Fibroblast of pulmonary artery (primary cell): ENCODE data around the gene GRIK4.

ENCODE experiments used
- DNase-seq: peaks from one replicate; pipeline ENCODE4 v3.0.0-alpha.2; 2010; ENCODE audit warnings: low read depth
- H3K4me3 ChIP-seq: replicated peaks from 2 replicates; pipeline ENCODE4 v1.5.1; 2011; ENCODE audit warnings: low read depth, mild to moderate bottlenecking, control low read depth, low read length, moderate library complexity
- CTCF ChIP-seq: IDR thresholded peaks from 2 replicates; pipeline ENCODE4 v1.5.1; 2011; ENCODE audit warnings: mild to moderate bottlenecking, control low read depth, low read length, inconsistent platforms; ENCODE audit errors: missing control alignments

GRIK4 gene

GRCh38 chr11:120608760-120609211, 97.2 kb downstream of the GRIK4 start:
- H3K4me3 ChIP-seq = no peak overlapping the region
- DNase-seq = no peak
- TF ChIP-seq CTCF = no peak

DNA sequence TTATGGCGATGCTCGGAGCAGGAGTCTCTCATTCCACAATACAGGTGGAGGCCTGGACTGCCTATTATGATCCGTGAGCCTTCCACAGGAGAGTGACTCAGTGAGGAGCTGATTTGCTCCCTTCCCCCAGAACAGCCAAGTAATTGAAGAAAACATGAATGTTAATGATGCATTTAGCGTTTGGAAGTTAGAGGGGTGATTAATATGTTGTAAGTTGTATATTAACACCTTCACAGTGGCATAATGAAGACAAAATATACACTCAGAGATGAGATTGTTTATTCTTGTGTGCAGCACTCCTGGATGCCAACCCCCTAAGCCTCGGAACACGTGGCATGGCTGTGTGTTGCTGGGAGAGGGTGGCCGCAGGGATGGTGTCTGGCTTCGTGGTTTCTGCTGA, 98.6 kb downstream of the GRIK4 start:
- no peak for TF ChIP-seq CTCF
- no peak for DNase-seq
- no peak overlapping the region for H3K4me3 ChIP-seq

GRCh38 chr11:120611581-120611980, 100.0 kb downstream of the GRIK4 start:
- DNase-seq = no peak
- TF ChIP-seq CTCF = no peak
- H3K4me3 ChIP-seq = no peak overlapping the region

- peak; percentile 25 for DNase-seq
- no peak for TF ChIP-seq CTCF
Measured at GRCh38 chr11:120612513-120613263, 101.1 kb downstream of the GRIK4 start.

DNA sequence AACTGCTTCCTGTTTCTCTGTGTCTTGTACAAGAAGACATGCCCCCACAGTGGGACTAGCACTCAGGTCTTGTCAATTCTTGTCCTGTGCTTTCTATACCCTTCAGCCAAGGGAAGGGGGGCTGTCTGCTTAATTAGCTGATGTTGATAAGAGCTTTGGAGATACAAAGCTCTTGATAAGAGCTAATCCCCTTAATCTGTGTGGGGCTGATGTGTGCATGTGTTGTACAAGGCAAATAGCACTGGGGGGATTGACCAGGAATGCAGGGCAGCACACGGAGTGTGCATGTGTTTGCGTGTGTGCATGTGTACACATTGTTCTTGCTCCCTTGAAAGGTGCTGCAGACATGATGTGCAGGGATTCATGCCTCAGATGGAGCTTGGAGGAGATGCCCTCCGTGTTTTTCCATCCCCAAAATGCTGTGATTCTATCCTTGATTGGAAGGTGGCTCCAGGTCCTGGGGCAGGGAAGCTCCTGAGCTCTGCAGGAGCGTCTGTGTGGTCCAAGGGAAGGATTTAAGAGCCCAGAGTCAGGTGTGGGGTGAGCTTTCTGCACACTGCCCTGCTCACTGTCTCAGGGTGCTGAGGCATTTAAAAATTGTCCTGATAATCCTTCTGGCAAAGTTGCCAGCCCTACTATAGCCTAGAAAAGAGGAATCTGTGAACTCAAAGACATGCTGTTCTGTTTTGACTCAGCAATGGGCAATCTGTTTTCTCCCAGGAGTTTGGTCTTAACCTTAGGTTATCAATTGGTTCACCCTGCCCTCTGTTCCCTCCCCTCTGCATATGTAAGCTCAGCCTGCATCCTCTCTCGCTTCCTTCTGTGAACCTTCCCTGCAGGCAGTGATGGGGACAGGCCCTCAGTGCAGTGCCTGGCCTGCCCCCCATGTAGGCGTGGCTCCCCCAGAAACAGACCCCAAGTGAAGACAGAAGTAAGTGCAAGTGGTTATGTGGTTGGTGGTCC, 102.0 kb downstream of the GRIK4 start:
- no peak for TF ChIP-seq CTCF
- no peak overlapping the region for H3K4me3 ChIP-seq
- no peak for DNase-seq

More at GRCh38 chr11:120612513-120613263, 101.1 kb downstream of the GRIK4 start:
- no peak overlapping the region for H3K4me3 ChIP-seq

DNA sequence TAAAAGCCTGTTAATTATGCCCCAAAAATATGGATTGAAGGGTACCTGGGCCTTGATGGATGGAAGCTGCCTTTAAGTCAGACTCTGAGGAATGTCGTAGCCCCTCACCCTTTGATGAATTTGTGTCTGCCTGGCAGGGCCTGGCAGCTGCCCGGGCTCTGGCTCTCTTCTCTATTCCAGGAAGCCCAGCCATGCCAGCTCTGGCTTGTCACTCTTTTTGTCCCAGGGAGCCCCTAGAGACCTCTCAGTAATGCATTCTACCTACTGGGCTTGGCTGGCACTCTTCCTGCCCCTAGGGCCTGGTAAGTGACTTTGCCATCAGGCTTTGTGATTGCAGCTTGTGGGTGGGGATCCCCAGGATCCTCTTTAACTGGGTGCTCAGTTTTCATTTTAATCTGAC, 103.8 kb downstream of the GRIK4 start:
- no peak for DNase-seq

More for the DNA sequence above, 103.8 kb downstream of the GRIK4 start:
- TF ChIP-seq CTCF = no peak
- H3K4me3 ChIP-seq = no peak overlapping the region
